Stomach smooth muscle (tissue), 2 donors: ENCODE results near the gene FSCN2.
A peak's percentile ranks its signal among the peaks of the same experiment; 100 is the strongest.

Experiments used
- H3K27ac ChIP-seq: one replicate; pipeline ENCODE4 v1.7.0; 2013; ENCODE audit warnings: mild to moderate bottlenecking, low read length, inconsistent platforms
- H3K27me3 ChIP-seq, 2 donors: one replicate each; pipeline ENCODE4 v1.7.0; 2013; ENCODE audit warnings: low read length in 2 of 2; ENCODE audit not compliant: insufficient read depth in 2 of 2, control insufficient read depth in 1 of 2
- H3K36me3 ChIP-seq, 2 donors: one replicate each; pipeline ENCODE4 v1.7.0; 2013; ENCODE audit warnings: low read length in 2 of 2; ENCODE audit not compliant: control insufficient read depth in 2 of 2, insufficient read depth in 2 of 2
- H3K4me1 ChIP-seq: one replicate; pipeline ENCODE4 v1.7.0; 2013; ENCODE audit warnings: low read length; ENCODE audit not compliant: control insufficient read depth, insufficient read depth
- H3K4me3 ChIP-seq, 2 donors: one replicate each; pipeline ENCODE4 v1.7.0; 2013; ENCODE audit warnings: low read length in 2 of 2
- H3K9ac ChIP-seq, 2 donors: one replicate each; pipeline ENCODE4 v1.7.0; 2013; ENCODE audit warnings: low read length in 2 of 2, mild to moderate bottlenecking in 1 of 2
- H3K9me3 ChIP-seq, 2 donors: one replicate each; pipeline ENCODE4 v1.7.0; 2013; ENCODE audit warnings: low read length in 2 of 2; ENCODE audit not compliant: control insufficient read depth in 2 of 2
- donor health status: healthy.
- donor health status: Pancreatic carcinoma.

The FSCN2 gene

GRCh38 chr17:81565231-81565630 is 37.1 kb downstream of the FSCN2 start:
- no peak overlapping the region for H3K9ac ChIP-seq
- H3K27me3 ChIP-seq, result no peaks in the 10 kb centered on the region
- peaks cover 25% of the 10 kb centered on the region for H3K4me1 ChIP-seq
- peaks cover 49% of the 10 kb centered on the region in 2 donors for H3K36me3 ChIP-seq
- H3K9me3 ChIP-seq, result no peaks in the 10 kb centered on the region
- no peak overlapping the region for H3K4me3 ChIP-seq
- H3K27ac ChIP-seq, result no peak overlapping the region

DNA sequence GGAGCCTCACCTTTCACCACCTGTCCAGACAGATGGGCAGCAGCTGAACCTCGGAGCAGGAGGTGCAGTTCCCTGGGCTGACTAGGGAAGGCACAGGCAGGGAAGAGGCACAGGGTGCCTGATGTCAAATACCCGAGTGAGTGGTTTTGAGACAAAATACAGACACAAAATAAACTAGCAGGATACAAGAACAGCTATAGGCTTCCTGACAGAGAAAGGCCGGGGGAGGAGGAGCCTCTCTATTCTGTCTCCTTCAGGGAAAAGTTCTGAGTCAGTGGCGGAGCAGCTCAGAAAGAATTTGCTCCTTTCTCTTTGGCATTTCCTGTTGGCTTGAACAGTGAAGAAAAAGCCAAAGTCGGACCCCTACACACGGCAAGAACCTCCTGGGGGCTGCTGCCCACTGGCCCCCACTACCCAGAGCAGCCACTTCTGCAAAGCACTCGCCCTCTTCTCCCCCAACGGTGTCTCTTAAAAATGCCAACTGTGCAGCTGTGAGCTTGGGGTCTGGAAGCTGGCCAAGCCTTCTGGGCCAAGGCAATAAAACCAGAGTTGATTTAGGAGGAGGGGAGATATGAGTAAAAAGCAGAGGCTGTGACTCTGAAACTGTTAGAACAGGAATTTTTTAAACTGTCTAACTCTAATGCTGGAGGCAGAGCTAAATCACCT is 38.4 kb downstream of the FSCN2 start:
- H3K4me3 ChIP-seq, result peak overlapping the region; percentile 33 to 58
- H3K27ac ChIP-seq, result peak overlapping the region; percentile 73
- no peaks in the 10 kb centered on the region for H3K27me3 ChIP-seq
- peak overlapping the region; percentile 58 to 61 for H3K9ac ChIP-seq
- H3K4me1 ChIP-seq, result peaks cover 25% of the 10 kb centered on the region
- peaks cover 59 to 62% of the 10 kb centered on the region in 2 donors for H3K36me3 ChIP-seq
- H3K9me3 ChIP-seq, result no peaks in the 10 kb centered on the region

DNA sequence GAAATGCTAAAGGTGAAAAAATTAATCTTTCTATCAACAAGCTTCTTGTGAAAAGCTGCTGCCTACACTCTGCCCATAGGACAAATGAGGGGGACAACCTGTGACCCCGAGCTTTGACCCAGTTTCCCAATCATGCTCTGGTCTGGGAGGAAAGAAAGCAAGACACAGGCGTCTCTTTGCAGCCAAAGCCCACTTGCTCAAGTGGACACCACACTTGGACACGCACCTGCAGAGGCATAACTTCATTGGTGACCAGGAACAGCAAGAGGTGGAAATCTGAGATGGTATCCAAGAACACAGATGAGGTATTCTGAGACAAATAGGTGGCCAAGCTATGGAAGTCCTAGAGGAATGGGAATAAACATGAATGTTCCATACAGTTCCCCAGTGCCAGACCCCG is 39.0 kb downstream of the FSCN2 start:
- Histone ChIP-seq H3K4me1 (peaks cover 25% of the 10 kb centered on the region), H3K4me3 (peak overlapping the region; percentile 33 to 58), H3K27me3 (no peaks in the 10 kb centered on the region), H3K36me3 (peaks cover 62 to 64% of the 10 kb centered on the region in 2 donors), H3K27ac (peak overlapping the region; percentile 73), H3K9ac (peak overlapping the region; percentile 58 to 61), H3K9me3 (no peaks in the 10 kb centered on the region)

DNA sequence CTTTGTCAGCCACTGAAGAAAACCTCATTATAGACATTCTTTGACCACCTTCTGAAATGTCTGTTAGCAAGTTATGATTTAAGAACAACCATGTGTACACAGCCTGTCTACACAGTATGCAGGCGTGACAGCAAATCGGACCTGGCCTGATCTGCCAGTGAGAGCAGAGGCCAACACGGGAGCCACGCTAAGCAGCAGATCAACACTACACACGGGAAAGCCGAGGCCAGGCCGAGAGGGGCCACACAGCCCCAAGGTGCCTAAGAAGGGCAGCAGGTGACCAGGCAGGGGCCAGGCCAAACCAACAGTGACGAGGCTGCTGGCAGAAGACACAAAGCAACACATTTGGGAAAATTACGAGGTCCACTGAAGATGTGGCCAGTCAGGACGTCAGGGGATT is 40.2 kb downstream of the FSCN2 start:
- Histone ChIP-seq H3K9ac (no peak overlapping the region), H3K27ac (no peak overlapping the region), H3K4me1 (peaks cover 25% of the 10 kb centered on the region), H3K4me3 (no peak overlapping the region), H3K36me3 (peaks cover 54 to 58% of the 10 kb centered on the region in 2 donors), H3K27me3 (no peaks in the 10 kb centered on the region), H3K9me3 (no peaks in the 10 kb centered on the region)

- Histone ChIP-seq H3K4me1 (peaks cover 24% of the 10 kb centered on the region), H3K9me3 (no peaks in the 10 kb centered on the region), H3K27ac (no peak overlapping the region), H3K27me3 (no peaks in the 10 kb centered on the region), H3K4me3 (no peak overlapping the region), H3K9ac (no peak overlapping the region), H3K36me3 (peaks cover 47 to 56% of the 10 kb centered on the region in 2 donors)
Observed at GRCh38 chr17:81569986-81570514, 41.9 kb downstream of the FSCN2 start.

DNA sequence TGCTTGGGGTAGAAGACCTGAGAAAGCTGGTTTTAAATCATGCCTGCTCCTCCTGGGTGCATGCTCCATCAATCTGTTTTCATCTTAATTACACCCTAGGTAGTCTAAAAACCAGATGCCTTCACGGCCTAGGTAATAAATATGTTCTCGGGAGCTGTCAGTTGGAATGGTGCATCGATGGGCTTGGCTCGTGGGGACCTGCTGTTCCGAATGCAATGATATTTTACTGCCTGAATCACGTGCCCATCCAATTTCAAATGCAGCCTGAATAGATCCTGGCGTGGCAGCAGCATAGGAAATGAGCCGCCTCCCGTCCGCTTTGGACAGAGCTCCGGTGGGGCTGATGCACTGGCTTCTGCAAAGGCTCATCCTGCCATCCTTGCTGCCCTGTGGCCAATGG is 42.8 kb downstream of the FSCN2 start:
- Histone ChIP-seq H3K36me3 (peaks cover 44 to 56% of the 10 kb centered on the region in 2 donors), H3K4me1 (peaks cover 21% of the 10 kb centered on the region), H3K27ac (no peak overlapping the region), H3K9me3 (no peaks in the 10 kb centered on the region), H3K9ac (no peak overlapping the region), H3K4me3 (no peak overlapping the region), H3K27me3 (no peaks in the 10 kb centered on the region)

DNA sequence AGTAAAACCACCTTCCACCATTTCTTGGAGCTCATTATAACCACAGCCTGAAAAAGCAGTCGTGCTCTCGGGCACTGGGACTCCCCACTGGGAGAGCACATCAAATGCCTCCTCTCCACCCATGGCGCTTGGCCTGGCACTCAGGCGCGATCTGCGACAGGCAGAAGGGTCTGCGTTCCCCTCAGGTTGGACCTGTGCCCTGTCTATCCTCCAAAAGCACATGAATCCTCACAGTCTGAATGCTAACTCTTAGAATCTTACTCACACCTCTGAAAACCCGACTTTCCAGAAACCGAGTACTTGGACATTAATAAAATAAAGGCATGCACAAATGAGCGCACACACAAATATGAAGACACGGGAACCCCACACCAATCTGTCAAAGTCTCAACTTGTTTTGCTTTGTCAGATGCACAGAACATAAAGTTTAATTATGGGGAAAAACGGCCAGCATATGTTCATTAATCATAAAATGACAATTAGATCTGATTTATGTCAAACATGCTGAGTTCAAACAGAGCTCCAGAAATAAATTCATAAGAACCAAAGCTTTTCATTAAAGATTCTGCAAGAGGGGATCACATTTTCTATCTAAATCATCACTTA is 44.5 kb downstream of the FSCN2 start:
- Histone ChIP-seq H3K27ac (no peak overlapping the region), H3K9me3 (no peaks in the 10 kb centered on the region), H3K4me1 (peaks cover 10% of the 10 kb centered on the region), H3K4me3 (no peak overlapping the region), H3K36me3 (peaks cover 44 to 53% of the 10 kb centered on the region in 2 donors), H3K27me3 (no peaks in the 10 kb centered on the region), H3K9ac (no peak overlapping the region)

GRCh38 chr17:81573794-81574642 is 45.8 kb downstream of the FSCN2 start:
- H3K4me1 ChIP-seq, result peaks cover 6% of the 10 kb centered on the region
- peaks cover 43% of the 10 kb centered on the region in 2 donors for H3K36me3 ChIP-seq
- no peaks in the 10 kb centered on the region for H3K27me3 ChIP-seq

GRCh38 chr17:81574643-81574956 is 46.4 kb downstream of the FSCN2 start:
- H3K9ac ChIP-seq, result no peak overlapping the region
- H3K27me3 ChIP-seq, result no peaks in the 10 kb centered on the region
- H3K27ac ChIP-seq, result no peak overlapping the region
- peaks cover 37 to 39% of the 10 kb centered on the region in 2 donors for H3K36me3 ChIP-seq
- H3K4me1 ChIP-seq, result peaks cover 6% of the 10 kb centered on the region
- H3K9me3 ChIP-seq, result no peaks in the 10 kb centered on the region
- no peak overlapping the region for H3K4me3 ChIP-seq

More at GRCh38 chr17:81573794-81574642, 45.8 kb downstream of the FSCN2 start:
- Histone ChIP-seq H3K9me3 (no peaks in the 10 kb centered on the region), H3K27ac (no peak overlapping the region), H3K9ac (no peak overlapping the region), H3K4me3 (no peak overlapping the region)

DNA sequence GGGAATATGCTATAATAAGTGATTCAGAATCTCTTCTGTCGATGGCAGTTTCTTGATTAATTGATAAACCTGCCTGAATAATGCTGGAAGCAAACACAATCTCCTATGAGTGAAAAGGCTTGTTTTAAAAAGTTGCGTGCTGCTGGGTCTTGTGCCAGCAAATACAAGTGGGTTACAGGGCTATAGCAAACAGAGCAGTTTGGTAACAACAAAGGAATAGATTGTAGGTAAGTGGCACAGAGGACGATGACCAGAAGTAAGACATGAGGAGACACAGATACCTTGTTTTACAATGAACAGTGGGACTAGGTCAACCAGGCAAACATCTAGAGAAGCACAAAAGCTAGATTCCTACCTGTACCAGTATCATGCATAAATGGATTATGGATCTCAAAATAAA is 47.7 kb downstream of the FSCN2 start:
- Histone ChIP-seq H3K9me3 (no peaks in the 10 kb centered on the region), H3K4me1 (peaks cover 6% of the 10 kb centered on the region), H3K27ac (no peak overlapping the region), H3K9ac (no peak overlapping the region), H3K27me3 (no peaks in the 10 kb centered on the region), H3K36me3 (peaks cover 29 to 31% of the 10 kb centered on the region in 2 donors), H3K4me3 (no peak overlapping the region)
